HepG2 (cell line): ENCODE measurements around the gene SP8. TPM values are rescaled to one million over a fixed set of nuclear protein-coding genes. Genes with fewer than 3 reads are reported as not detected.

Source experiments
- ATAC-seq: fragments of 200-7000 bp; cut with Tn5 transposase; 3 replicates; pipeline ENCODE4 v1.9.1; 2020; ENCODE audit warnings: mild to moderate bottlenecking, moderate library complexity
- BruUV-seq: library from RNA; stranded (reverse); fragments of 400-500 nt; replicated peaks from 2 replicates; lab custom pipeline; 2021; lab: Mats Ljungman, UMichigan
- CTCF ChIA-PET: fragments of 300-600 bp; formaldehyde crosslinking; extraction: SDS; loops from one replicate; lab custom pipeline; 2021; ENCODE audit warnings: low total read pairs, inconsistent platforms, low intra/inter-chr PET ratio; lab: Yijun Ruan, JAX
- POLR2A ChIA-PET: fragments of 350-600 bp; sonication (Branson Sonifier 250); formaldehyde crosslinking; loops from one replicate; lab custom pipeline; 2020; ENCODE audit warnings: antibody characterized with exemption, inconsistent platforms; lab: Yijun Ruan, JAX
- DNase-seq: peaks from one replicate; pipeline ENCODE4 v3.0.0-alpha.2; 2015; ENCODE audit warnings: low spot score
- FAIRE-seq: peaks from 3 replicates; lab custom pipeline; 2011; peaks lifted over from hg19 to GRCh38; lab: Jason Lieb, UNC
- H2AFZ ChIP-seq: one replicate; pipeline ENCODE4 v1.6.1; 2011; ENCODE audit warnings: low read length, inconsistent platforms
- H3K27ac ChIP-seq: fragments of 300-600 bp; 3 replicates; pipeline ENCODE4 v1.8.0; 2011; ENCODE audit warnings: mixed run types, mild to moderate bottlenecking, mixed read lengths, low read length, inconsistent platforms; ENCODE audit not compliant: insufficient read depth; ENCODE audit errors: extremely low read length
- H3K27me3 ChIP-seq, 2 experiments: fragments of 200-600 bp in 1 of 2; 2 replicates in 1 of 2; 3 replicates in 1 of 2; pipeline versions ENCODE4 v1.6.0 to v1.8.0; 2011; ENCODE audit warnings: low read length in 2 of 2, mild to moderate bottlenecking in 2 of 2, moderate library complexity in 2 of 2, inconsistent platforms in 1 of 2; ENCODE audit not compliant: insufficient read depth in 2 of 2, control insufficient read depth in 1 of 2
- H3K36me3 ChIP-seq, 2 experiments: fragments of 200-600 bp in 1 of 2; replicated peaks in 1 of 2; 2 replicates in 1 of 2; 3 replicates in 1 of 2; pipeline versions ENCODE4 v1.5.1 to v1.8.0; 2011; ENCODE audit warnings: low read length in 2 of 2, inconsistent platforms in 1 of 2; ENCODE audit not compliant: insufficient read depth in 2 of 2, control insufficient read depth in 1 of 2
- H3K4me1 ChIP-seq: 2 replicates; pipeline ENCODE4 v1.5.1; 2012; ENCODE audit warnings: low read length, inconsistent platforms; ENCODE audit not compliant: insufficient read depth
- H3K4me2 ChIP-seq: 2 replicates; pipeline ENCODE4 v1.6.0; 2011; ENCODE audit warnings: low read depth, low read length, inconsistent platforms
- H3K4me3 ChIP-seq, 3 experiments: fragments of 200-600 bp in 1 of 3; sonication (generic), shearing (Covaris generic) in 1 of 3; replicated peaks in 1 of 3; 2 replicates each; pipeline ENCODE4 v1.5.1; 2011 to 2016; ENCODE audit warnings: low read length in 3 of 3, inconsistent platforms in 2 of 3, low read depth in 2 of 3, mild to moderate bottlenecking in 2 of 3, control low read depth in 1 of 3, mixed read lengths in 1 of 3; ENCODE audit not compliant: insufficient read depth in 1 of 3
- H3K79me2 ChIP-seq: one replicate; pipeline ENCODE4 v1.6.1; 2011; ENCODE audit warnings: low read length, inconsistent platforms; ENCODE audit not compliant: insufficient read depth
- H3K9ac ChIP-seq: 2 replicates; pipeline ENCODE4 v1.6.0; 2011; ENCODE audit warnings: mild to moderate bottlenecking, low read depth, low read length, inconsistent platforms; ENCODE audit not compliant: insufficient read depth
- H3K9me3 ChIP-seq: 2 replicates; pipeline ENCODE4 v1.5.1; 2012; ENCODE audit warnings: mild to moderate bottlenecking, low read length
- H4K20me1 ChIP-seq: 2 replicates; pipeline ENCODE4 v1.6.0; 2011; ENCODE audit warnings: inconsistent platforms, mild to moderate bottlenecking, low read length, moderate library complexity; ENCODE audit not compliant: insufficient read depth
- ATRX ChIP-seq: sonication (generic); formaldehyde crosslinking; IDR thresholded peaks from 2 replicates; pipeline ENCODE4 v1.4.0; 2020; ENCODE audit warnings: missing genetic modification reagents, borderline replicate concordance
- ELK4 ChIP-seq: sonication (generic); formaldehyde crosslinking; IDR thresholded peaks from 2 replicates; pipeline ENCODE4 v1.9.0; 2021; ENCODE audit warnings: missing genetic modification reagents, borderline replicate concordance
- GFI1 ChIP-seq: sonication (generic); formaldehyde crosslinking; IDR thresholded peaks from 2 replicates; pipeline ENCODE4 v1.5.0; 2020; ENCODE audit warnings: missing genetic modification reagents, mild to moderate bottlenecking, borderline replicate concordance
- GPBP1L1 ChIP-seq: sonication (generic); formaldehyde crosslinking; IDR thresholded peaks from 2 replicates; pipeline ENCODE4 v1.5.0; 2020; ENCODE audit warnings: mild to moderate bottlenecking, missing genetic modification reagents
- HES4 ChIP-seq: sonication (generic); formaldehyde crosslinking; IDR thresholded peaks from 2 replicates; pipeline ENCODE4 v1.9.0; 2021; ENCODE audit warnings: mild to moderate bottlenecking, missing genetic modification reagents, borderline replicate concordance
- IRX3 ChIP-seq: sonication (generic); formaldehyde crosslinking; IDR thresholded peaks from 2 replicates; pipeline ENCODE4 v1.8.1; 2023; ENCODE audit warnings: mild to moderate bottlenecking, low read depth, missing genetic modification reagents, borderline replicate concordance
- MYNN ChIP-seq: sonication (generic); formaldehyde crosslinking; IDR thresholded peaks from 2 replicates; pipeline ENCODE4 v1.4.0; 2020; ENCODE audit warnings: mild to moderate bottlenecking, low read depth, missing genetic modification reagents
- SALL1 ChIP-seq: sonication (generic); formaldehyde crosslinking; IDR thresholded peaks from 2 replicates; pipeline ENCODE4 v1.8.0; 2022; ENCODE audit warnings: mild to moderate bottlenecking, missing genetic modification reagents
- TBP ChIP-seq: sonication (generic); formaldehyde crosslinking; IDR thresholded peaks from 2 replicates; pipeline ENCODE4 v1.5.0; 2020; ENCODE audit warnings: missing genetic modification reagents
- ZNF317 ChIP-seq: sonication (generic); formaldehyde crosslinking; IDR thresholded peaks from 2 replicates; pipeline ENCODE4 v1.5.0; 2020; ENCODE audit warnings: mild to moderate bottlenecking, missing genetic modification reagents
- ZSCAN21 ChIP-seq: sonication (generic); formaldehyde crosslinking; IDR thresholded peaks from 2 replicates; pipeline ENCODE4 v1.8.0; 2022; ENCODE audit warnings: mild to moderate bottlenecking, missing genetic modification reagents, moderate library complexity, borderline replicate concordance
- WGBS: methylation state at CpG from one replicate; pipeline ENCODE4 v1.1.6; 2017; ENCODE audit warnings: low lambda C conversion rate; 5-methylcytosine and 5-hydroxymethylcytosine counted together
- in situ Hi-C: cut with HindIII; loops from 2 replicates; pipeline ENCODE4 v1.10.0; 2017; ENCODE audit warnings: low pct_unique_long_range_greater_than_20kb; ENCODE audit not compliant: extremely low pct_ligation_motif_present
- intact Hi-C: fragments of 100-400 bp; cut with micrococcal nuclease; formaldehyde crosslinking; loops from one replicate; pipeline ENCODE4 v1.10.0; 2022; ENCODE audit not compliant: unreplicated experiment
- polyA plus RNA-seq, 8 experiments: library from polyadenylated mRNA; depleted of rRNA in 3 of 8; stranded (reverse) in 7 of 8; unstranded in 1 of 8; fragments of >200 nt; fragmentation: Illumina TruSeq in 4 of 8; extraction: Trizol in 4 of 8; gene quantifications; 2 replicates each; pipeline versions ENCODE4 v1.2.1 to v1.2.3, GENCODE V29; 2011 to 2016; ENCODE audit warnings: low read depth in 4 of 8, missing spikeins in 1 of 8, mixed read lengths in 1 of 8; ENCODE audit not compliant: insufficient read depth in 1 of 8
- total RNA-seq, 5 experiments: library from RNA; depleted of rRNA; stranded (reverse); fragments of >200 nt; fragmentation: Illumina TruSeq; extraction: Trizol; gene quantifications; 2 replicates each; pipeline ENCODE4 v1.2.3, GENCODE V29; 2016; ENCODE audit warnings: low read depth in 1 of 5
- TF ChIP-seq, protein P1 (sequence below): sonication (generic); formaldehyde crosslinking; IDR thresholded peaks from 2 replicates; pipeline ENCODE4 v1.5.1; 2020; ENCODE audit warnings: missing genetic modification reagents, mild to moderate bottlenecking, borderline replicate concordance
- TF ChIP-seq, protein P2 (sequence below): IDR thresholded peaks from 2 replicates; pipeline ENCODE4 v1.4.0; 2020; ENCODE audit warnings: mild to moderate bottlenecking, missing genetic modification reagents

The SP8 gene
- total and polyA plus RNA-seq, 2 of the 13 experiments (the other 11 are each of a cell fraction or from before 2014, with no cell fraction given) = not detected

DNA sequence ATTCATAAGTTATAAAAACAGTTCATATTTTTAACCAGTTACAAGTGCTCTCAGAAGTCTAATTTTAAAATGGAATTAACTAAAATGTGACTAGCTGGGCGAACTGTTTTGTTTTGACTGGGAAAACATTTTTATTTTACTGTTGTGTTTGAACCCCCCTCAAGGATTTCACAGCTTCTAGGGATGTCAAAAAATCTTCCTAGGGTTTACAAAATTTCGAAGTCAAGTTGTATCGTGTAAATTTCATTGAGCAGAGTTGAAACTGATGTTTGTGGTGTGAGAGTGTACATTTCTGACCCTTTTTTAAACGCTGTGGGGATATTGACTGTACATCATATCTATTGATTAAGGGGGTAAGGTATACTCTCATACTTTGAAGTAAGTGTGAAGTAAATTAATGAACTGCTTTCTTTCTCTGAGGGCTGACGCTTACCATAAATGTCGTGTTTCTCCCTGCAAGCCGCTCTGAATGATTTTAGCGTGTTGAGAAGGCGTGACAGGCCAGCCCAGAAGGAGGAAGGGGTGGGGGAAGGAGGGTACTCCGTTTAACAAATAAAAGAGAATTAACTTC is 1.8 kb upstream of the SP8 start (continued):
- no peak for TF ChIP-seq HES4 (CRISPR knock-in tag)
- no peak for TF ChIP-seq ZNF317 (CRISPR knock-in tag)
- no peak for TF ChIP-seq GPBP1L1
- TF ChIP-seq TBP (CRISPR knock-in tag) = no peak
- no peak for TF ChIP-seq ZSCAN21 (CRISPR knock-in tag)
- no peak for TF ChIP-seq IRX3 (CRISPR knock-in tag)
- TF ChIP-seq GFI1 = no peak
- TF ChIP-seq, all 625 proteins: peak for 0

GRCh38 chr7:20787660-20788419 is 1.2 kb upstream of the SP8 start:
- POLR2A ChIA-PET = no interaction called here
- Histone ChIP-seq H3K79me2 (no peaks in the 10 kb centered on the region), H3K9ac (no peak overlapping the region), H3K4me3 (no peak overlapping the region), H4K20me1 (no peaks in the 10 kb centered on the region), H3K4me2 (no peak overlapping the region), H2AFZ (no peak overlapping the region), H3K27me3 (peaks cover 3 to 70% of the 10 kb centered on the region in 2 experiments), H3K4me1 (peaks cover 21% of the 10 kb centered on the region), H3K27ac (no peak overlapping the region), H3K9me3 (no peaks in the 10 kb centered on the region), H3K36me3 (no peaks in the 10 kb centered on the region)
- in situ Hi-C loops = loop anchor here (25.0 kb wide), 1 partner anchor 724 kb away; no protein-coding TSS in a partner anchor
- BruUV-seq = no TSS peak
- intact Hi-C loops = loop anchor here (10.0 kb wide), 1 partner anchor 647 kb away; no protein-coding TSS in a partner anchor
- ATAC-seq (no peak), FAIRE-seq (no peak), DNase-seq (no peak)
- 33% methylated on average over 21 of the region's 21 CpGs for WGBS
- CTCF ChIA-PET = no interaction called here
- no peak for TF ChIP-seq SALL1
- TF ChIP-seq, protein P1, sequence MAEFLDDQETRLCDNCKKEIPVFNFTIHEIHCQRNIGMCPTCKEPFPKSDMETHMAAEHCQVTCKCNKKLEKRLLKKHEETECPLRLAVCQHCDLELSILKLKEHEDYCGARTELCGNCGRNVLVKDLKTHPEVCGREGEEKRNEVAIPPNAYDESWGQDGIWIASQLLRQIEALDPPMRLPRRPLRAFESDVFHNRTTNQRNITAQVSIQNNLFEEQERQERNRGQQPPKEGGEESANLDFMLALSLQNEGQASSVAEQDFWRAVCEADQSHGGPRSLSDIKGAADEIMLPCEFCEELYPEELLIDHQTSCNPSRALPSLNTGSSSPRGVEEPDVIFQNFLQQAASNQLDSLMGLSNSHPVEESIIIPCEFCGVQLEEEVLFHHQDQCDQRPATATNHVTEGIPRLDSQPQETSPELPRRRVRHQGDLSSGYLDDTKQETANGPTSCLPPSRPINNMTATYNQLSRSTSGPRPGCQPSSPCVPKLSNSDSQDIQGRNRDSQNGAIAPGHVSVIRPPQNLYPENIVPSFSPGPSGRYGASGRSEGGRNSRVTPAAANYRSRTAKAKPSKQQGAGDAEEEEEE (CRISPR knock-in tag) = no peak
- TF ChIP-seq, protein P2, sequence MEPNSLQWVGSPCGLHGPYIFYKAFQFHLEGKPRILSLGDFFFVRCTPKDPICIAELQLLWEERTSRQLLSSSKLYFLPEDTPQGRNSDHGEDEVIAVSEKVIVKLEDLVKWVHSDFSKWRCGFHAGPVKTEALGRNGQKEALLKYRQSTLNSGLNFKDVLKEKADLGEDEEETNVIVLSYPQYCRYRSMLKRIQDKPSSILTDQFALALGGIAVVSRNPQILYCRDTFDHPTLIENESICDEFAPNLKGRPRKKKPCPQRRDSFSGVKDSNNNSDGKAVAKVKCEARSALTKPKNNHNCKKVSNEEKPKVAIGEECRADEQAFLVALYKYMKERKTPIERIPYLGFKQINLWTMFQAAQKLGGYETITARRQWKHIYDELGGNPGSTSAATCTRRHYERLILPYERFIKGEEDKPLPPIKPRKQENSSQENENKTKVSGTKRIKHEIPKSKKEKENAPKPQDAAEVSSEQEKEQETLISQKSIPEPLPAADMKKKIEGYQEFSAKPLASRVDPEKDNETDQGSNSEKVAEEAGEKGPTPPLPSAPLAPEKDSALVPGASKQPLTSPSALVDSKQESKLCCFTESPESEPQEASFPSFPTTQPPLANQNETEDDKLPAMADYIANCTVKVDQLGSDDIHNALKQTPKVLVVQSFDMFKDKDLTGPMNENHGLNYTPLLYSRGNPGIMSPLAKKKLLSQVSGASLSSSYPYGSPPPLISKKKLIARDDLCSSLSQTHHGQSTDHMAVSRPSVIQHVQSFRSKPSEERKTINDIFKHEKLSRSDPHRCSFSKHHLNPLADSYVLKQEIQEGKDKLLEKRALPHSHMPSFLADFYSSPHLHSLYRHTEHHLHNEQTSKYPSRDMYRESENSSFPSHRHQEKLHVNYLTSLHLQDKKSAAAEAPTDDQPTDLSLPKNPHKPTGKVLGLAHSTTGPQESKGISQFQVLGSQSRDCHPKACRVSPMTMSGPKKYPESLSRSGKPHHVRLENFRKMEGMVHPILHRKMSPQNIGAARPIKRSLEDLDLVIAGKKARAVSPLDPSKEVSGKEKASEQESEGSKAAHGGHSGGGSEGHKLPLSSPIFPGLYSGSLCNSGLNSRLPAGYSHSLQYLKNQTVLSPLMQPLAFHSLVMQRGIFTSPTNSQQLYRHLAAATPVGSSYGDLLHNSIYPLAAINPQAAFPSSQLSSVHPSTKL (CRISPR knock-in tag) = no peak
- TF ChIP-seq ELK4 (CRISPR knock-in tag) = no peak
- no peak for TF ChIP-seq MYNN
- no peak for TF ChIP-seq ATRX (CRISPR knock-in tag)
